Skin epidermis (tissue), 12 donors: Measurements from ENCODE around the gene ARL15.
"Not testable (repeated sequence)": the region's sequence is repeated elsewhere in the genome, so short reads cannot be mapped to it uniquely, and the experiment has no call there.

ENCODE experiments used
- H3K27ac ChIP-seq, 21 experiments: fragments of 200-600 bp; sonication (generic) in 11 of 21; one replicate each; pipeline ENCODE4 v1.5.0; 2020; ENCODE audit warnings: mild to moderate bottlenecking in 3 of 21, inconsistent platforms in 2 of 21, moderate library complexity in 2 of 21
- H3K4me3 ChIP-seq, 7 experiments: fragments of 200-600 bp; sonication (generic) in 2 of 7; one replicate each; pipeline ENCODE4 v1.5.0; 2020; ENCODE audit warnings: inconsistent platforms in 2 of 7, mild to moderate bottlenecking in 2 of 7, moderate library complexity in 1 of 7

Gene ARL15

DNA sequence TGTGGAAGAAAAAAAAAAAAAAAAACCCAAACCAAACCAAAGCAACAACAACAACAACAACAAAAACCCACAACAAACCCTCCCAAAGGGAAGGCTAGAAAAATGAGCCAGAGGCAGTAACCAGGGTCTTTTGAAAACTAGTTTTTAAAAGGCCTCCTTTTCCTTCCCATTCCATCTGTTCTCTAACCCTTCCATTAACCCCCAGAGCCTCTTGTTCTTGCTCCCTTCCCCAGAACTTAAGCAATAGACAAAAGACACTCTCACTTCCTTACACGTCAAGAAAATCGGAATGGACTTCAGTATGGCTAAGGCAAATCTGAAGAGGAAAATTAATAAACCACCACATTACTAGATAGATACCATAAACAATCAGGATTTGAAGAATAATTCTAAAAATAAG lies 292.8 kb downstream of the ARL15 start:
- Histone ChIP-seq H3K4me3 (no peak overlapping the region), H3K27ac (no peak overlapping the region)

DNA sequence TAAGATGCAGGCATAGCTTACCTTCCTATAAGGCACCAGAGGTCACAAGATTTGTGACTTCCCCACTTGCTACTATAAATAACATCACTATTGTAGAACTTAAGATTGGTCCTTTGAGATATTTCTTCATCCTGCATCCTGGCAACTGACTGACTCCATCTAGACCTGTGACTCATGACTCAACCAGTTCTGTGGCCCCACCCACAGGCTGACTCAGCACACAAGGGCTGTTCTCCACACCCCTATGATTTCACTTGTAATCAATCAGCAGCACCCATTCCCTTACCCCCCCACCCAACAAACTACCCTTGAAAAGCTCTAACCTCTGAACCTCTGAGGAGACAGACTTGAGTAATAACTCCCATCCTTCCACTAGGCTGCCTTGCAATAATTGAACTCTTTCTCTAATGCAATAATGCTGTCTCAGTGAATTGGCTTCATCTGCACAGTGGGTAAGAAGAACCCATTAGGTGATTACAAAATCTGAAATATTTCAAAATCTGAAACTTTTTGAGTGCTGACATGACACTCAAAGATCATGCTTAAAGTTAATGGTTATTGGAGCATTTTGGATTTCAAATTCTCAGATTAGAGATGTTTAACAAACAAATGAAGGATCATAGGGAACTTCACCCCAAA lies 296.7 kb downstream of the ARL15 start:
- H3K27ac ChIP-seq, result no peak overlapping the region
- no peak overlapping the region for H3K4me3 ChIP-seq

DNA sequence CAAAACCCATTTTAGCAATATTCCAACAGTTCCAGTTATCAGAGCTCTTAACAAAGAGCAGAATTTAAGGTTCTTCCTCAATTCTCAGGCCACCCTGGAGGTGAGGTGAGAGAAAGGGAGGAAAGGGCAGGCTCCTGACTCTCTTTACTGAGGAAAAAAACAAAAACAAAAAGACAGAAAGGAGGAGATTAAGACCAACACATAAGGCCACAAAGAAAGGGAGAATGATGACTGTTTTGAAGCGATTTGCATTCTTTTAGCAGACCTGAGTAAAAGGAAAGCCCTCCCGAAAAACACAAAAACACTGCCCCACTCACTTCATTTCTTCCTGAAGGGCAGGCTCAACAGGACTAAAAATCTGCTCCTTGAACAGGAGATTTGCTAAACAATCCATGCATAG lies 300.5 kb downstream of the ARL15 start:
- Histone ChIP-seq H3K4me3 (no peak overlapping the region), H3K27ac (no peak overlapping the region)

DNA sequence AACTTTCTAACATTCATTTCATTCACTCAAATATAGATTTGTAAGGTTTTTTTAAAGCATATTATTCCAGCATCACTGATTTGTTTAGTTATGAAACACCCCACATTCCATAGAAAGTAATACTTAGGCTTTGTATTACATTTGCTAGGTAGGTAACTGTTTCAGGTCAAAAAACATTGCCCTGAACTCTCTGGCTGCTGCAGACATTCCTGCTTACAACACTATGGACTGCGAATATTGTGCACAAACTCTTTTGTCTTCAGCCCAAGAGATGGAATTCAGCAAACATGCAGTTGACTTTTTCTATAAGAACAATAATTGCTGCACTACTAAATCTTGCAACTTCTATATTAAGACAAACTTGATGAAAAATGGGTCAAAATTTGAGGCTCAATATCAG lies 301.0 kb downstream of the ARL15 start:
- Histone ChIP-seq H3K27ac (no peak overlapping the region), H3K4me3 (no peak overlapping the region)

DNA sequence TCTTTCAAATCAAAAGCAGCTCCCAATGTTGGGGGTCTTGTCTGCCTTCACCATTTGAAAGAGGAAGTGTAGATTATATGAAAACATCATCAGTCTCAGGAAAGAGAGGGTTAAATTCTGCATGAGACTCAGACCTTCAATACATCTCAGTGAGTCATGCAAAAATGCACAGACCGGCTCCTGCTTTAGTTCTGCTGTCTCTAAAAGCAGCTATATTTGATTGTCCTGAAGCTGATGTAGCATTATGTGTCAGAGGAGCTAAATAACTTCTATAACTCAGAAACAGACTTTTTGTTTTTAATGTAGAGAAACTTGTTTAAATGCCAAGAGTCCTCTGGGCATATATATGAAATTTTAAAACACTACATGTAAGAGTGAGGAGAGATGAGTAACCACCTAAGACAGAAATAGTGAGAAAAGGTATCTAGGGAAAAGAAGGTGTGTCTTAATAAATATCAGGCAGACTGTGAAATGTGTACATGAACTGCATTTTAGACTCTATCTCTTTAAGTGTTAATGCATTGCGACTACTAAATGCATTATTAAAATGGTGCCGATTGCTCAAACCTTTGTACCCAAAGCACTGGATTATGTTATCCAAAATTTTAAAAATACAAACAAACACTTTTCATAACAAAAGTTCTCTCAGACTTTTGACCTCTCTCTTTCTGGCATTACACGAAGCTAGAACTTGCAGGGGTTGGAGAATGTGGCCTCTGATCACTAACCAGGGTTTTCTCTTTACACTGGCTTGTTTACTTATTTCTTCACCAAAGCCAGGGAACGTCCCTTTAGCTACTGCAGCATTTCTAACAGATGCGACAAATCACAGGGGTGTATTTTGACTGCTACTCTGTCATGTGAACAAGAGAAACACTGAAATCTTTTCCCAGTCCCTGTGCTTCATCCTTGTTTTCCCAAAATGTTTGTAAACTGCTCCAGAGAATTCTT lies 302.3 kb downstream of the ARL15 start:
- Histone ChIP-seq H3K4me3 (no peak overlapping the region), H3K27ac (no peak overlapping the region)

DNA sequence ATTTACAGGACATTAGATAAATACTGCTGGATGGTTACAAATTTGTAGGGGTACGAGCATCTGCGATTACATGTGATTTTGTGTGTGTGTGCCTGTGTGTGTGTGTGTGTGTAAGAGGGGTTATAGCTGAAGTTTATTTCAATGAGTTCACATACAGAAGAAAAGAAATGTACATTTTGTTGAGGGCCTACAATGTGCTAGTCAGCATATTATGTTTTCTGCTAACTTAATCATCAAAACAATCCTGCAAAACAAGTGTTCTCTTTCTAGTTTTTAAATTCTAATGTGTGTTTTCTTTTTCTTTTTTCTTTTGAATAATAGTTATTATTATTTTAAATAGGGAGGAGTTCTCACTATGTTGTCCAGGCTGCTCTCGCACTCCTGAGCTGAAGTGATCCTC lies 305.7 kb downstream of the ARL15 start:
- Histone ChIP-seq H3K4me3 (no peak overlapping the region), H3K27ac (no peak overlapping the region)

DNA sequence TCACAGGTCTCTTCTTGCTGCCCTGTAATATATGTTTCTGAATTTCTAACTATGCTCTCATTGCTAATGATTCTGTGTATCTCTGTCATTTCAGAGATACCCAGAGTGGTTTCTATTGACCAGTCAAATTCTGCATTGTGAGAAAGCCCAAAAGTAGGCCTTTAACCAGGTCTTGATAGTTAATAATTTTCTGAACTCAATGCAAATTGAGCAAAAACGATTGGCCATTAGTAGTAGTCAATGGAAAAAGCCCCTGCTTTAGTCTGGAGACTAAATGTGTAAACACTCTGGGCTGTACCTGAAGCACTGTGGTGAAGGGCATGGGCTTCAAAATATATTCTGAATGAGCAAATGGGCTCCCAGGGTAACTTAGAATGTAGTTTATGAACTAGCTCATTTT lies 307.6 kb downstream of the ARL15 start:
- no peak overlapping the region for H3K4me3 ChIP-seq
- no peak overlapping the region for H3K27ac ChIP-seq

DNA sequence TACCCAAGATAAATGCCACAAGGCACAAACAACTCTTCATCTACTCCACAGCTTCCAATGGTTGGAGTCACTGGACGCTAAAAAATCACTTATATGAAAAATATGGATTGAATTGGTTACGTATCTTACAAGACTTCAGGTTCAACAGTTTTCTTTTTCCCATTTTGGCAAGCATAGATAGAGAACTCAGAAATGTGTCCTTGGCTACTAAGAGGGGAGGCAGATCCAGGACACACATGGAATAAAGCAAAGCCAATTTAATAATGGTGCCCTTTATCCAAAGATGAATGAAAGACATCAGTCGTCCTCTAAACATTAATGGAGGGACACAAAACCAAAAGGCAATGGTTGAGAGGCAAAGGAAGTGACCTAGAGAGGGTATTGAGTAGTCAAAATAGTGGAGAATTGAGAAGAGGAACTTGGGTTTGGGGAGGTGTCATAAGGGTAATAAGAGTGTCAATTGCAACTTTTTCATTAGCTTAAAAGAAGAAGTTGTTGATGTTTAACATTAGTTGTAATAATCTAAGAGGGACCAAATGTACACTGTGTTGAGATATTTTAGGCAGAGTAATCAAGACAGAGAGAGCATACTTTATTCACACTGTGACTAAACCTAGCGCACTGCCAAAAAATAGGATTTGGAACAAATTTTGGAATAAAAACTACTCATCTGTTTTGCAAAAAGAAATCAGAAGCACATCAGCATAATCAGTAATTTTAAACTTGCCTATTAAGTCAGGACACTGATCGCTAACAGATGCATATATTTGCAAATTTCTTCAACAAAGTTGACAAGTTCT lies 308.2 kb downstream of the ARL15 start:
- Histone ChIP-seq H3K4me3 (no peak overlapping the region), H3K27ac (peak overlapping the region in 1 of 21 experiments; percentile 50)

DNA sequence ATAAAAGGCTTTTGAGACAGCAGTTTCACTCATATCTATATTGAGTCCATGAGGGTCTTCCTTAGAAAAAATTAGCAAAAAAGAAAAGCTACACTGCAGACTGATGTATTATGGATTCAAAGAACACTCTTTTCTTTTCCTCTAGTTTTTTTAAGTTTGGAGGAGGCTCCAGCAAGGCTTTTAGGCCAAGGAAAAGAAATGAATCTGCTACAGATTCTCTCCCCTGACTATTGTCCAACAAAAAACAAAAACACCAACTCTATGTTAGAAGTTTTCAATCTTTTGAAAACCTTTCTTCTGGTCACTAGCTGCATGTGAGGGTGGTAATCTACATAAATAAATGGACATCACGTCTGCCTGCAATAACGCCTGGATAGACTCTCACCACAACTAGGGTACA lies 310.4 kb downstream of the ARL15 start:
- Histone ChIP-seq H3K27ac (no peak overlapping the region), H3K4me3 (no peak overlapping the region)

DNA sequence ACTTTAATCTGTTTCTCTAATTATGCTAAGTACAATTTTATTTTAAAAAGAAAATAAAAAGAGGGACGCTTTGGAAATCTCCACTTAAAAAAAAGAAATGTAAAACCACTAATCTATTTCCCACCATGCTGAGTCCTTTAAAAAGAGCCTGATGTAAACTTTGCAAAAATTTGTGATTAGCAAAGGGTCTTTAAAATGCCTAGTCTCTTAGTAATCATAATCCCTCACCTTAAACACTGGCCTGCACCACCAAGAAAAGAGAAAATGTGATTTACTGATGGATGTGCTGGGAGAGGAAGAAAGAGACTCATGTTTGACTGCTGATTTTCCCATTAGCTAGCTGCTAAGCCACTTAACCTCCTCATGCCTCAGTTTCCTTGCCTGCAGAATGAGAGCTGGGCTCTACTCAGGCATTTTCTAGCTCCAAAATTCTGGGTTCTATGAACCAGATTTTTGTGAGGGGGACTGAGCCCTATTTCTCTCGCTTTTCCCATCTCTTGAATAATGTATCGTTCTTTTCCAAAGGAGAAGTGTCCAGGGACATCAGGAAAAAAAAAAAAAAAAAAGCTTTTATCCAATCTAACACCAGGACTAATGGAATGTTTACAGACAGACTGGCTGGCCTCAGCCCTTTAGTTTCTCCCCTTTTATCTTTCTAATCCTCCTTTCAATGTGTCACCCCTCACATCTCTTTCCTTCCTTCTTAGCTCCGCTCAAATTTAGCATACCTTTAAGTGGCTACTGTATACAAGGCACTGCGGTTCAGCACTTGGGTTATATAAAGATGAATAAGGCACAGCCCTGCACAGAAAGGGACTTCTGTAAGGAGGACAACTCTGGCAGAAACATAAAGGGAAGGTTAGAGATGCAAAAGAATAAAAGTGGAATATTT lies 312.4 kb downstream of the ARL15 start:
- Histone ChIP-seq H3K27ac (no peak overlapping the region), H3K4me3 (no peak overlapping the region)

DNA sequence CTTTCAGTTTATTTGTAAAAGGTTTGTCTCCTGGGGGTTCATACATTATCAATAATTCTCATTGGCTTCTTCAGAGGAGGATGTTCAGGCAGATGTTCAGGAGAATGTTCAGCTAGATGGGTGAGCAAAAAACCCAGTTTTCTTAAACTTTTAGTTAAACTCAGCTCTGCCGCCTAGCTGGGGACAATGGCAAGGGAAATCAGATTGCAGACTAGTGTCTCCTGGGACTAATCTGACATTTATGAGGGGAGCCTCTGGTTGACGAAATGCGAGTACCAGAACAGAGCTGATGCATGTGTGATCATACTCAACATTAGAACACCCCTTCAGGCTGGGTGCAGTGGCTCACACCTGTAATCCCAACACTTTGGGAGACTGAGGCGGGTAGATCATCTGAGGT lies 314.4 kb downstream of the ARL15 start:
- no peak overlapping the region for H3K27ac ChIP-seq
- H3K4me3 ChIP-seq, result no peak overlapping the region

DNA sequence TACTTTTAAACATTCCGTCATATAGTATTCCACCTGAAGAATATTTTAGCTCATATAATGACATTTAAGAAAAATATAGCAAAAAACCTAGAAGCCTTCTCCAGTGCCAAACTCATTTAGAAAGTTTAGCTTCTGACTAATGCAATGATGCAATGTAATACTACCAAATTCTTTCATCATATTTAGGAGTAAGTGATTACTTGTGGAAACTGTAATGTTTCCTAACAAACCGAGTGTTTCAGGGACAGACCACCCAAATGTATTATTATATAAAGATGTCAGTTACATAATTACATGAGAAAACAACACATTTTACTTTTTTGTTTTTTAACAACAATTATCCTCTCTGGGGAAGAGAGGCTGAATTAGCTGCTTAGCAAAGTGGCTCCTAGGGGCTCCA lies 316.2 kb downstream of the ARL15 start:
- Histone ChIP-seq H3K27ac (no peak overlapping the region), H3K4me3 (no peak overlapping the region)

DNA sequence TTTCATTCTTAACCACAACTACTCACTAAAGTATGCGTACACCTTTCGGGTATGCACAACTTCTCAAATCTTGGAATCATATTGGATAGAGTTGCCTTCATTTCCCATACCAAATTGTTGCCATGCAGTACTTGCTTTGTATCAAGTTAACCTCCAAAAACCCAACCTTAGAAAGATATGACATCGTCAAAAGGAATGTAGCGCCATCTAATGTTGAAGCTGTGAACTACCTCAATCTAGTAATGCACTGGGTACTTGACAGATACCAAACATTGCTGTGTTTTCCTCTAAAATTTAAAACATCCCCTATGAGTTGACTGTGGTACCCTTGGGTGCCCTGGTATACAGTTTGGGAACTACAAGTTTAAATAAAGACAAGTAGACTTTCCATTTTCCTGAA lies 318.4 kb downstream of the ARL15 start:
- no peak overlapping the region for H3K27ac ChIP-seq

DNA sequence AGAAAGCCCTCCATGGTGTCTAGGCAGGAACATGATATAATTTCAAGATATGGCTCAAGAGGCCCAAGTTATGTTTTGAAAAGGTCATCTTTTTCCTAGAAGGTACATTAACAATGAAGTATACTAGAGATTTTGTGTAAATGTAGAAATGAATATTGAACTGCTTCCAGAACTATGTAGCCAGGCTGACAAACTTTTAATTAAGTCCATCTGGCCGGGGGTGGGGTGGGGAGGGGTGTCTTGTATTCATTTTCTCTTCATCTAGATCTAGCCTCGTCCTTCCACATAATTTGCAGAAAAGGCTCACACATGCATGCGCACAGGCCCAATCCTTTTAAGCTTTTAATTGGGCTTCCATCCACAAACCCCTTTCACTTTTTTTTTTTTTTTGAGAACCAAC lies 323.3 kb downstream of the ARL15 start:
- Histone ChIP-seq H3K27ac (no peak overlapping the region), H3K4me3 (no peak overlapping the region)

More for the DNA sequence above, 318.4 kb downstream of the ARL15 start:
- no peak overlapping the region for H3K4me3 ChIP-seq

DNA sequence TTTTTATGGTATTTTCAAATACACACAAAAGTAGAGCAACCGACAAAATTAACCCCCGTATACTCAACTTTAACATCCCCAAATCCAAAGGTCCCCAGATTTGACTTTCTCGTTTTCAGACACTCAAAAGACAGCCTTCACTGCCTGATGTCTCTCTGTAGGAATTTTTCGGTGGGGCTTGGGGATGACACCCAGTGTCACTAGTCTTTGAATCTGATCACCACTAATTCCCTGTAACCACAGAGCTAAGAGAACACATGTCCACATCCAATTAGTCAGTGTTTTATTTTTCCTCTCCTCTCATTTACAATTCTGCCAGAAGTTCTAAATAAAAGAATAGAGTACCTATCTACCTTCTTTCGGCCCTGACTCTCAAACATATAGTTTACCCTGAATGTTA lies 324.6 kb downstream of the ARL15 start:
- H3K27ac ChIP-seq, result no peak overlapping the region
- H3K4me3 ChIP-seq, result no peak overlapping the region

DNA sequence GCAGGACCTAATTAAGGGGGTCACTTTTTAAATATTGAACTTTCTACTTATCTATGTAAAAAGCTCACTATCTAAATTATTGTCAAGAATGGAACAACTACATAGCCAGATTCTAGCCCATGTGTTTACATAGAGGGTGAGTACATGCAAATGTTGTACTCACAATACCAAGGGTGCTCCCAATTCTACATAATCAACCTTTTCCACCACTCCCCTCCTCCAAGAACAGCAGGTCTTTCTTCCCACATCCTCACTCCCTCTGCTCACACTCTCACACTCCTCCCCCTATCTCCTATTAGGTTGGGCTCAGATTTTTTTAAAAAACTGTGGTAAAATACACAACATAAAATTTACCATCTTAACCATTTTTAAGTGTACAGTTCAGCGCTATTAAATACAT lies 325.4 kb downstream of the ARL15 start:
- Histone ChIP-seq H3K27ac (no peak overlapping the region), H3K4me3 (no peak overlapping the region)

DNA sequence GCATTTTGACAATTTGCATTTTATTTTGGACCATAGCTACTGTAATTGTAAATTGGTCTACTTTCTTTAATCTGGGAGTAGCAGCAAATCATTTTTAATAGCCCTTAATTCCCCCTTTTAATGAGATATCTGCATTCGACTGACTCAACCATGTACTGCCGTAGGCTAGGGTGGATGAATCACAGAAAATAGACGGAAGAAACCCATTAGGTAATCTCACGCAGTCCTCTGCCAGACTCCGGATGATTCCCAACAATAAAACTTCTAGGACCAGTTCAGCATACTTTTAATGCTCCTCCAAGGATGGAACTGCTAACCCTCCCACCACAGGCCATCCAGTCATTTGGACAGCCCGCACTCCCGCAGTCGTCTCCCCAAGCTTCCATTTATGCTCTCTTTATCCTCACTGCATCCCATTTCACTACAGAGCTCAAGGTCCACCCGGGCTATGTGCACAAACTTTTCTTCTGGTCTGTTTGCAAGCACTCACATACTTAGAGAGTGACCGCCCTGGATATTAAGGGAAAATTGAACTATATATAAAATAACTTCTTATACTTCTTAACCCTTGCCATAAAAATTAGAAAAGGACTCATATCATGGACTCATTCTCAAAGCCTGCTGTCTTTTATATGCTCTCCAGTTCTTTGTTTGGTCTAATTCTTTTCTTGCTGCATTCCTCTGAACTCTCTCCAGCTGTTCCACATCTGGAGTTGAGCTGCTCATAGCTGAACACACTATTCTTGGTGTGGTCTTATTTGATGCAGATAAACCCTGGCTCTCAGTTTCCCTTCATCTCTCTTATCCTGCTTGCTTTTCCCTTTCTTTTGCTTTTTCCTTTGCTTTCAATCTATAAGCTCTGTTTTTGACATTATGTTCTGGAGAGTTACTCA lies 326.6 kb downstream of the ARL15 start:
- Histone ChIP-seq H3K27ac (no peak overlapping the region), H3K4me3 (no peak overlapping the region)

DNA sequence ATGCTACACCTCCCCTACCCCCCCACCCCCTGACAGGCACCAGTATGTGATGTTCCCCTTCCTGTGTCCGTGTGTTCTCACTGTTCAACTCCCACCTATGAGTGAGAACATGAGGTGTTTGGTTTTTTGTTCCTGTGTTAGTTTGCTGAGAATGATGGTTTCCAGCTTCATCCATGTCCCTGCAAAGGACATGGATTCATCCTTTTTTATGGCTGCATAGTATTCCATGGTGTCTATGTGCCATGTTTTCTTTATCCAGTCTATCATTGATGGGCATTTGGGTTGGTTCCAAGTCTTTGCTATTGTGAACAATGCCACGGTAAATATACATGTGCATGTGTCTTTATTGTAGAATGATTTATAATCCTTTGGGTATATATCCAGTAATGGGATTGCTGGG lies 328.1 kb downstream of the ARL15 start:
- not testable (repeated sequence) for H3K27ac ChIP-seq, H3K4me3 ChIP-seq

DNA sequence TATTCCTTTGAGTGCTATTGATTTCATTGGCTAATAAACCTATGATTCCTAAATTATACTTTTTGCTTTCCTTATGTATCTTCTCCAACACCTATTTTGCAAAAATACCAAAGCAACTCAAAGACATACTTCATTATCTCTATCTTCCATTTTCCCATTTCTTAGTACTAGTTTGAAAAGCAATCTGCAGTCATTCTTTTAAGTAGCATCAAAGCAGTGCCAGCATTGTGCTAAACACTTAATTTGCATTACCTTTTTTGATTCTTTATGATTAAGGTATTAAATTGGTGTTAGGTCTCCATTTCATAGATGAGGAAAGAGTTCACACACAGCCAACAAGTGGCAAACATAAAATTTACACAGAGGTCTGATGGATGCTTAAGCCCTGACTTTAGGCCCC lies 330.3 kb downstream of the ARL15 start:
- Histone ChIP-seq H3K4me3 (no peak overlapping the region), H3K27ac (no peak overlapping the region)
